Breast epithelium (tissue), 4 donors: Measurements from ENCODE around the gene TNS1. TPM values are rescaled to one million over a fixed set of nuclear protein-coding genes. Genes with fewer than 3 reads are reported as not detected.
A peak's percentile ranks its signal among the peaks of the same experiment; 100 is the strongest.

Source experiments
- DNase-seq, 2 donors: peaks; one replicate each; pipeline ENCODE4 v3.0.0-alpha.2; 2019; ENCODE audit warnings: low spot score in 2 of 2
- H3K27ac ChIP-seq, 2 donors: fragments of 200-600 bp; sonication (generic) in 1 of 2; one replicate each; pipeline ENCODE4 v1.5.1; 2016 to 2019; ENCODE audit warnings: mild to moderate bottlenecking in 1 of 2
- H3K27me3 ChIP-seq, 2 donors: fragments of 200-600 bp; sonication (generic) in 1 of 2; one replicate each; pipeline versions ENCODE4 v1.5.1 to v1.6.0; 2017 to 2019; ENCODE audit warnings: control low read depth in 1 of 2, mild to moderate bottlenecking in 1 of 2
- H3K36me3 ChIP-seq: fragments of 200-600 bp; one replicate; pipeline ENCODE4 v1.5.1; 2019
- H3K4me1 ChIP-seq, 2 donors: fragments of 200-600 bp; sonication (generic); one replicate each; pipeline ENCODE4 v1.5.1; 2016 to 2019; ENCODE audit warnings: control low read depth in 1 of 2
- H3K4me3 ChIP-seq, 3 donors: fragments of 200-600 bp; sonication (generic); 1 replicate in 2 of 3; 2 replicates in 1 of 3; pipeline ENCODE4 v1.5.1; 2016 to 2019; ENCODE audit warnings: mild to moderate bottlenecking in 3 of 3, moderate library complexity in 2 of 3
- H3K9me3 ChIP-seq, 2 donors: fragments of 200-600 bp; sonication (generic) in 1 of 2; one replicate each; pipeline ENCODE4 v1.5.1; 2016 to 2019; ENCODE audit warnings: control low read depth in 1 of 2
- CTCF ChIP-seq, 3 donors: fragments of 450-650 bp; IDR thresholded peaks; one replicate each; pipeline ENCODE4 v1.5.1; 2016 to 2017; ENCODE audit warnings: antibody characterized with exemption in 3 of 3, mild to moderate bottlenecking in 3 of 3, moderate library complexity in 3 of 3
- POLR2A ChIP-seq: fragments of 450-650 bp; IDR thresholded peaks from one replicate; pipeline ENCODE4 v1.6.1; 2016; ENCODE audit warnings: antibody characterized with exemption, mild to moderate bottlenecking, moderate library complexity
- POLR2AphosphoS5 ChIP-seq, 3 donors: sonication (generic); formaldehyde crosslinking; IDR thresholded peaks; one replicate each; pipeline ENCODE4 v1.6.1; 2017; ENCODE audit warnings: antibody characterized with exemption in 3 of 3
- intact Hi-C: fragments of 100-400 bp; cut with DNase I; formaldehyde crosslinking; loops from one replicate; pipeline ENCODE4 v1.15.1; 2023; ENCODE audit warnings: low total_unique reads
- total RNA-seq, 3 donors: library from RNA; depleted of rRNA; stranded (reverse); fragments of >200 nt; gene quantifications; one replicate each; pipeline ENCODE4 v1.1.0, GENCODE V29; 2016

Gene TNS1
- total RNA-seq, 3 donors from 2014 or later: 141 to 577 (median 154) TPM

GRCh38 chr2:217993138-217993537, 9.7 kb downstream of the TNS1 start:
- intact Hi-C loops: loop anchor here (5.0 kb wide), 1 partner anchor 201 kb away; no protein-coding TSS in a partner anchor
- TF ChIP-seq CTCF (IDR thresholded peaks at IDR 0.05): no peak
- TF ChIP-seq POLR2AphosphoS5 (IDR thresholded peaks at IDR 0.05): no peak
- no peak for TF ChIP-seq POLR2A
- H3K4me1 ChIP-seq: peaks cover 7 to 23% of the 10 kb centered on the region in 2 donors
- H3K4me3 ChIP-seq: peak overlapping the region in 1 of 3 donors; percentile 12
- DNase-seq: no peak
- no peaks in the 10 kb centered on the region for H3K27me3 ChIP-seq
- no peaks in the 10 kb centered on the region for H3K36me3 ChIP-seq
- H3K27ac ChIP-seq: peak overlapping the region; percentile 55 to 68
- H3K9me3 ChIP-seq: no peaks in the 10 kb centered on the region

- Histone ChIP-seq H3K27ac (peak overlapping the region; percentile 16 to 31), H3K9me3 (no peaks in the 10 kb centered on the region), H3K4me1 (peaks cover 10 to 29% of the 10 kb centered on the region in 2 donors), H3K36me3 (no peaks in the 10 kb centered on the region), H3K4me3 (no peak overlapping the region), H3K27me3 (no peaks in the 10 kb centered on the region)
- DNase-seq: peak in 1 of 2 donors; percentile 15
- TF ChIP-seq POLR2AphosphoS5 (IDR thresholded peaks at IDR 0.05) (no peak), POLR2A (no peak), CTCF (IDR thresholded peaks at IDR 0.05) (no peak)
- intact Hi-C loops: loop anchor here (5.0 kb wide), 1 partner anchor 200 kb away; no protein-coding TSS in a partner anchor
Measured at GRCh38 chr2:217992061-217992460, 10.7 kb downstream of the TNS1 start.

GRCh38 chr2:217990791-217991465, 11.9 kb downstream of the TNS1 start:
- no peaks in the 10 kb centered on the region for H3K27me3 ChIP-seq
- H3K4me3 ChIP-seq: no peak overlapping the region
- H3K27ac ChIP-seq: no peak overlapping the region
- DNase-seq: no peak
- TF ChIP-seq POLR2A (no peak), CTCF (IDR thresholded peaks at IDR 0.05) (no peak), POLR2AphosphoS5 (IDR thresholded peaks at IDR 0.05) (no peak)
- H3K36me3 ChIP-seq: no peaks in the 10 kb centered on the region
- no peaks in the 10 kb centered on the region for H3K9me3 ChIP-seq
- H3K4me1 ChIP-seq: peaks cover 9 to 19% of the 10 kb centered on the region in 2 donors
- intact Hi-C loops: loop anchor here (5.0 kb wide), 1 partner anchor 199 kb away; no protein-coding TSS in a partner anchor

GRCh38 chr2:217990389-217990788, 12.4 kb downstream of the TNS1 start:
- Histone ChIP-seq H3K36me3 (no peaks in the 10 kb centered on the region), H3K4me1 (peaks cover 5 to 14% of the 10 kb centered on the region in 2 donors), H3K4me3 (no peak overlapping the region), H3K27me3 (no peaks in the 10 kb centered on the region), H3K27ac (no peak overlapping the region), H3K9me3 (no peaks in the 10 kb centered on the region)
- intact Hi-C loops: loop anchor here (5.0 kb wide), 1 partner anchor 198 kb away; no protein-coding TSS in a partner anchor
- no peak for TF ChIP-seq POLR2A
- DNase-seq: no peak

- no peaks in the 10 kb centered on the region for H3K27me3 ChIP-seq
- no peaks in the 10 kb centered on the region for H3K36me3 ChIP-seq
- no peaks in the 10 kb centered on the region for H3K9me3 ChIP-seq
- no peak overlapping the region for H3K4me3 ChIP-seq
- intact Hi-C loops: loop anchor here (5.0 to 10.0 kb wide), 2 partner anchors 42 to 105 kb away; no protein-coding TSS in a partner anchor
- TF ChIP-seq CTCF (IDR thresholded peaks at IDR 0.05) (no peak), POLR2AphosphoS5 (IDR thresholded peaks at IDR 0.05) (no peak), POLR2A (no peak)
- DNase-seq: no peak
- H3K27ac ChIP-seq: peak overlapping the region; percentile 85 to 90
- peaks cover 5 to 14% of the 10 kb centered on the region in 2 donors for H3K4me1 ChIP-seq
Measured at GRCh38 chr2:217989221-217989948, 13.4 kb downstream of the TNS1 start.
